Kidney (tissue), 14 donors: ENCODE results near the gene MKRN2. TPM values are rescaled to one million over a fixed set of nuclear protein-coding genes. Genes with fewer than 3 reads are reported as not detected.

Source experiments
- DNase-seq, 5 donors: peaks; one replicate each; pipeline ENCODE4 v3.0.0-alpha.2; 2013 to 2020
- FAIRE-seq: peaks from 2 replicates; lab custom pipeline; 2012; peaks lifted over from hg19 to GRCh38; lab: Jason Lieb, UNC
- H3K27ac ChIP-seq, 2 donors: one replicate each; pipeline ENCODE4 v1.7.0; 2013; ENCODE audit warnings: low read depth in 2 of 2, low read length in 2 of 2, inconsistent platforms in 1 of 2
- H3K27me3 ChIP-seq: one replicate; pipeline ENCODE4 v1.7.1; 2013; ENCODE audit warnings: low read length, inconsistent platforms; ENCODE audit not compliant: control insufficient read depth, insufficient read depth
- H3K36me3 ChIP-seq, 3 donors: one replicate each; pipeline versions ENCODE4 v1.7.0 to v1.7.1; 2013; ENCODE audit warnings: low read length in 3 of 3, control low read depth in 1 of 3, inconsistent platforms in 1 of 3; ENCODE audit not compliant: insufficient read depth in 3 of 3, control insufficient read depth in 2 of 3
- H3K4me1 ChIP-seq, 3 donors: one replicate each; pipeline versions ENCODE4 v1.7.0 to v1.7.1; 2013; ENCODE audit warnings: low read length in 3 of 3, inconsistent platforms in 1 of 3, low read depth in 1 of 3; ENCODE audit not compliant: control insufficient read depth in 2 of 3, insufficient read depth in 2 of 3
- H3K4me3 ChIP-seq, 3 donors: one replicate each; pipeline versions ENCODE4 v1.7.0 to v1.8.1; 2013; ENCODE audit warnings: low read length in 3 of 3, control low read depth in 1 of 3, inconsistent platforms in 1 of 3
- H3K9ac ChIP-seq, 3 donors: one replicate each; pipeline versions ENCODE4 v1.7.0 to v1.7.1; 2013; ENCODE audit warnings: low read length in 3 of 3, control low read depth in 1 of 3, inconsistent platforms in 1 of 3
- H3K9me3 ChIP-seq, 3 donors: one replicate each; pipeline versions ENCODE4 v1.7.0 to v1.7.1; 2013; ENCODE audit warnings: low read length in 3 of 3, control low read depth in 1 of 3, inconsistent platforms in 1 of 3; ENCODE audit not compliant: control insufficient read depth in 2 of 3, insufficient read depth in 1 of 3
- intact Hi-C: fragments of 100-400 bp; cut with DNase I; formaldehyde crosslinking; loops from one replicate; pipeline ENCODE4 v1.11.1; 2022
- polyA plus RNA-seq: library from polyadenylated mRNA; stranded (reverse); fragments of 350-450 nt; fragmentation: Illumina TruSeq; extraction: RNeasy Lipid Tissue Mini Kit (QIAGEN cat#74804); gene quantifications from one replicate; pipeline ENCODE4 v1.2.3, GENCODE V29; 2014; ENCODE audit warnings: low read depth, low replicate concordance; ENCODE audit not compliant: insufficient read depth
- total RNA-seq: library from RNA; stranded (reverse); fragmentation: NEBNext Ultra II Directional; extraction: Animal tissue kit (Norgen Biotek cat#: 25700); gene quantifications from one replicate; pipeline ENCODE4 v1.2.1, GENCODE V29; 2021
- TF ChIP-seq, protein P1 (sequence below): IDR thresholded peaks from 3 replicates; pipeline ENCODE4 v1.5.1; 2012; ENCODE audit warnings: mild to moderate bottlenecking, moderate library complexity, borderline replicate concordance; ENCODE audit not compliant: insufficient read depth; ENCODE audit errors: extremely low read depth
- donor health status: control.
- donor health status: control.
- donor health status: control.
- donor health status: control.
- donor health status: control.
- donor health status: DM: yes; HTN: yes; CAD: no.
- donor health status: Normal renal cell carcinoma (clear cell type).

MKRN2 gene
- total and polyA plus RNA-seq, 2 donors from 2014 or later = 15.9 to 27.0 TPM

GRCh38 chr3:12527757-12528143 lies 29.1 kb upstream of the MKRN2 start:
- no peak overlapping the region for H3K27ac ChIP-seq
- DNase-seq (no peak), FAIRE-seq (no peak)
- peaks cover 0 to 28% (median 16%) of the 10 kb centered on the region in 3 donors for H3K36me3 ChIP-seq
- TF ChIP-seq, protein P1, sequence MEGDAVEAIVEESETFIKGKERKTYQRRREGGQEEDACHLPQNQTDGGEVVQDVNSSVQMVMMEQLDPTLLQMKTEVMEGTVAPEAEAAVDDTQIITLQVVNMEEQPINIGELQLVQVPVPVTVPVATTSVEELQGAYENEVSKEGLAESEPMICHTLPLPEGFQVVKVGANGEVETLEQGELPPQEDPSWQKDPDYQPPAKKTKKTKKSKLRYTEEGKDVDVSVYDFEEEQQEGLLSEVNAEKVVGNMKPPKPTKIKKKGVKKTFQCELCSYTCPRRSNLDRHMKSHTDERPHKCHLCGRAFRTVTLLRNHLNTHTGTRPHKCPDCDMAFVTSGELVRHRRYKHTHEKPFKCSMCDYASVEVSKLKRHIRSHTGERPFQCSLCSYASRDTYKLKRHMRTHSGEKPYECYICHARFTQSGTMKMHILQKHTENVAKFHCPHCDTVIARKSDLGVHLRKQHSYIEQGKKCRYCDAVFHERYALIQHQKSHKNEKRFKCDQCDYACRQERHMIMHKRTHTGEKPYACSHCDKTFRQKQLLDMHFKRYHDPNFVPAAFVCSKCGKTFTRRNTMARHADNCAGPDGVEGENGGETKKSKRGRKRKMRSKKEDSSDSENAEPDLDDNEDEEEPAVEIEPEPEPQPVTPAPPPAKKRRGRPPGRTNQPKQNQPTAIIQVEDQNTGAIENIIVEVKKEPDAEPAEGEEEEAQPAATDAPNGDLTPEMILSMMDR = no peak
- intact Hi-C loops = no loop called here
- H3K4me3 ChIP-seq = no peak overlapping the region
- no peak overlapping the region for H3K9ac ChIP-seq
- H3K9me3 ChIP-seq = no peaks in the 10 kb centered on the region
- H3K27me3 ChIP-seq = no peaks in the 10 kb centered on the region
- H3K4me1 ChIP-seq = no peaks in the 10 kb centered on the region

DNA sequence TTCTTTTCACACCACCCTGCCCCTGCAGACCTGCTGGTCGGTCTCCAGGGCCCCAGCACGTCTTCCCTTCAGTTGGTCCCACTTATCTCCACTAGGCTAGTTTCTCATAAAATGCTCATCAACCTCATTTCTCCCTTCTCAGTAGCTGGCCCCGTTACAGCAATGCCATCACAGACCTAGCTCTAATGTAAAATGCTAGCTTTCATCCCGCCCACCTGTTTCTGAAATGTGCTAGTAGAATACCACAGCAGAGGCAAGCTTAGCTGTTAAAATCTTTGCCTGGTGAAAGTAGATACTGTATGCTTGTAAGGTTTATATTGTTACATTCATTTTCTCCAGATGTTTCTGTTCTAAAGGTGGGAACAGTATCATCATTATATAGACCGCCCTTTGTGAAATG lies 24.7 kb upstream of the MKRN2 start:
- Histone ChIP-seq H3K4me3 (no peak overlapping the region), H3K36me3 (peaks cover 0 to 21% (median 9%) of the 10 kb centered on the region in 3 donors), H3K27me3 (no peaks in the 10 kb centered on the region), H3K4me1 (no peaks in the 10 kb centered on the region), H3K9me3 (no peaks in the 10 kb centered on the region), H3K9ac (no peak overlapping the region), H3K27ac (no peak overlapping the region)
- intact Hi-C loops = no loop called here
- FAIRE-seq (no peak), DNase-seq (no peak)
- TF ChIP-seq, protein P1 = no peak

DNA sequence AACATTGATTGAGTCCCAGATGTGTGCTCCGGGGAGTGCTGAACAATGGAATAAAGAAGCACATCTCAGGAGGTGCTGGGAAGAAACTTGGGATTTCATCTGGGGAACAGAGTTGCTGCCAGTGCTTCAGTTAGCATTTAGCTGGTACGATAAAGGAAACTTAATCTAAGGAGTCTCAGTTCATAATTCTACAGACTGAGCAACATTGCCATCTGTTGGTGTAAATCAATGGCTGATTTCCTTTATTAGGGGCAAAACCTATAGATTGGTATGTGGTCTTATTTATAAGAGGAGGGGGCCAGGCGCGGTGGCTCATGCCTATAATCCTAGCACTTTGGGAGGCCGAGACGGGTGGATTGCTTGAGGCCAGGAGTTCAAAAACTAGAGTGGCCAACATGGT lies 20.5 kb upstream of the MKRN2 start:
- H3K27me3 ChIP-seq = no peaks in the 10 kb centered on the region

More for the DNA sequence above, 20.5 kb upstream of the MKRN2 start:
- TF ChIP-seq, protein P1 = no peak
- Histone ChIP-seq H3K36me3 (peaks cover 0 to 19% (median 11%) of the 10 kb centered on the region in 3 donors), H3K4me1 (no peaks in the 10 kb centered on the region), H3K9me3 (no peaks in the 10 kb centered on the region), H3K27ac (no peak overlapping the region), H3K4me3 (no peak overlapping the region), H3K9ac (no peak overlapping the region)
- FAIRE-seq (no peak), DNase-seq (peak in 1 of 5 donors; percentile 58)
- intact Hi-C loops = no loop called here
